Thoracic aorta (tissue), 2 donors: Measurements from ENCODE around the gene OXTR. TPM values are rescaled to one million over a fixed set of nuclear protein-coding genes. Genes with fewer than 3 reads are reported as not detected.

ENCODE experiments used
- ATAC-seq: fragments of 150-250 bp; one replicate; pipeline ENCODE4 v1.8.0; 2017; ENCODE audit warnings: low read depth; ENCODE audit not compliant: insufficient number of reproducible peaks, low FRiP score
- DNase-seq: peaks from one replicate; pipeline ENCODE4 v3.0.0-alpha.2; 2020; ENCODE audit warnings: low spot score
- H3K27ac ChIP-seq, 2 donors: fragments of 200-600 bp; sonication (generic); 1 replicate in 1 of 2; 2 replicates in 1 of 2; pipeline ENCODE4 v1.5.1; 2016; ENCODE audit warnings: mild to moderate bottlenecking in 2 of 2, moderate library complexity in 2 of 2
- H3K27me3 ChIP-seq: fragments of 200-600 bp; sonication (generic); replicated peaks from 2 replicates; pipeline ENCODE4 v1.6.0; 2016; ENCODE audit warnings: mild to moderate bottlenecking; ENCODE audit not compliant: insufficient read depth
- H3K36me3 ChIP-seq: fragments of 200-600 bp; sonication (generic); one replicate; pipeline ENCODE4 v1.5.1; 2016
- H3K4me1 ChIP-seq, 2 donors: fragments of 200-600 bp; sonication (generic); 1 replicate in 1 of 2; 2 replicates in 1 of 2; pipeline versions ENCODE4 v1.5.1 to v1.6.0; 2016; ENCODE audit warnings: low read depth in 2 of 2, mild to moderate bottlenecking in 1 of 2; ENCODE audit not compliant: control insufficient read depth in 1 of 2
- H3K4me3 ChIP-seq: fragments of 200-600 bp; sonication (generic); 2 replicates; pipeline ENCODE4 v1.5.1; 2016; ENCODE audit warnings: mild to moderate bottlenecking
- H3K9me3 ChIP-seq: fragments of 200-600 bp; sonication (generic); 2 replicates; pipeline ENCODE4 v1.5.1; 2016
- CTCF ChIP-seq: fragments of 200-600 bp; sonication (generic); IDR thresholded peaks from one replicate; pipeline ENCODE4 v1.5.1; 2019; ENCODE audit warnings: antibody characterized with exemption
- total RNA-seq, 2 donors: library from RNA; depleted of rRNA; stranded (reverse); fragments of >200 nt; gene quantifications; one replicate each; pipeline versions ENCODE4 v1.1.0 to v1.2.3, GENCODE V29; 2016

Gene OXTR
- total RNA-seq, 2 donors from 2014 or later = 2.3 to 55.1 TPM

- Histone ChIP-seq H3K4me3 (no peak overlapping the region), H3K4me1 (no peaks in the 10 kb centered on the region), H3K9me3 (no peaks in the 10 kb centered on the region), H3K27me3 (no peaks in the 10 kb centered on the region), H3K27ac (no peak overlapping the region), H3K36me3 (no peaks in the 10 kb centered on the region)
- ATAC-seq (no peak), DNase-seq (no peak)
- TF ChIP-seq CTCF = no peak
These were observed 14.3 kb downstream of the OXTR start for GRCh38 chr3:8755097-8755496.

- H3K4me1 ChIP-seq = no peaks in the 10 kb centered on the region
- H3K9me3 ChIP-seq = no peaks in the 10 kb centered on the region
- ATAC-seq (no peak), DNase-seq (no peak)
- no peak overlapping the region for H3K4me3 ChIP-seq
- no peaks in the 10 kb centered on the region for H3K27me3 ChIP-seq
- TF ChIP-seq CTCF = no peak
- no peak overlapping the region for H3K27ac ChIP-seq
- no peaks in the 10 kb centered on the region for H3K36me3 ChIP-seq
These were observed 16.6 kb downstream of the OXTR start for GRCh38 chr3:8752832-8753231.

DNA sequence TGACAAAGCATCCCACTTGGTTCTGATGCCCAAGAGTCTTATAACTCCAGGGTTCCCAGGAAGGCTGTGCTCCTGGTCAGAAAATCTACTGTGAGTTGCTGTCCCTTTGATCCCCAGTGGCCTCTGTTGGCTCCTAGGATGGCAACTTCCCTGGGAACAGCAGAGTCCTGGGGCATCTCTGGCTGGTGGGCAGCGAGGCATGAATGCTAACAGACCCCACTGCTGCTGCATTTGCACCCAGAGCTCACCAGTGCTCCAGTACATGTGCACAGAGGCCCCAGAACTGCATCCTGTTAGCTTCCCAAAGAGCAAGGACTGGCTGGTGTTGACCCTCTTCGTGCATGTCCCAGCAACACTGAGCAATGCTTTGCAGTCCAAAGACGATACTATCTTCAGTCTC is 20.1 kb downstream of the OXTR start:
- Histone ChIP-seq H3K4me3 (no peak overlapping the region), H3K27me3 (no peaks in the 10 kb centered on the region), H3K36me3 (no peaks in the 10 kb centered on the region), H3K27ac (no peak overlapping the region), H3K9me3 (no peaks in the 10 kb centered on the region), H3K4me1 (no peaks in the 10 kb centered on the region)
- no peak for ATAC-seq
- DNase-seq = no peak
- no peak for TF ChIP-seq CTCF

DNA sequence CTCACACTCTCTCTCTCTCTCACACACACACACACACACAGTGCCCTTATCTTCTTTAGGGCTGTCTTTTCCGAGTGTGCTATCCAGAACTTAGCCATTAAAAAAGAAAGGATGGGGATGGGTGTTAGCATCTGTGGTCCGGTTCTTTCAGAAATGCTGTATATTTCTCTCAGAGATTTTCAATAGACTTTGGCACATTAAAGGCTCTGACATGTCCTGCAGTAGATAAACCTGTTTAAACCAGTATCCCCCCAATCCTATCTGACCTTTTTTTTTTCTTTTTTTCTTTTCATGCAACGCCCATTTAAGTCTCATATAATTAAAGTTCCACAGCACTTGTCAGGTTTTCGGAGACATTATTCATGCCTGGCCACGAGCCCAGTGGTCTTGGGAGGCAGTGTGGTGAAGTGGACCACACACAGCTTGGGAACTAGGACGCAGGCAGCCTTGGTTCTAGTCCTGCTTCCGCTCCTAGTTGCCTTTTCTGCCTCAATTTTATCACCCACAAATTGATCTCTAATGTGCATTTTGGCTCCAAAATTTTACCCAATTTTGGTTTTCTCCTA is 22.6 kb downstream of the OXTR start:
- DNase-seq (no peak), ATAC-seq (no peak)
- no peaks in the 10 kb centered on the region for H3K9me3 ChIP-seq
- H3K36me3 ChIP-seq = no peaks in the 10 kb centered on the region
- no peak overlapping the region for H3K4me3 ChIP-seq
- no peak for TF ChIP-seq CTCF
- peaks cover 0 to 4% of the 10 kb centered on the region in 2 donors for H3K4me1 ChIP-seq
- H3K27ac ChIP-seq = no peak overlapping the region
- no peaks in the 10 kb centered on the region for H3K27me3 ChIP-seq

DNA sequence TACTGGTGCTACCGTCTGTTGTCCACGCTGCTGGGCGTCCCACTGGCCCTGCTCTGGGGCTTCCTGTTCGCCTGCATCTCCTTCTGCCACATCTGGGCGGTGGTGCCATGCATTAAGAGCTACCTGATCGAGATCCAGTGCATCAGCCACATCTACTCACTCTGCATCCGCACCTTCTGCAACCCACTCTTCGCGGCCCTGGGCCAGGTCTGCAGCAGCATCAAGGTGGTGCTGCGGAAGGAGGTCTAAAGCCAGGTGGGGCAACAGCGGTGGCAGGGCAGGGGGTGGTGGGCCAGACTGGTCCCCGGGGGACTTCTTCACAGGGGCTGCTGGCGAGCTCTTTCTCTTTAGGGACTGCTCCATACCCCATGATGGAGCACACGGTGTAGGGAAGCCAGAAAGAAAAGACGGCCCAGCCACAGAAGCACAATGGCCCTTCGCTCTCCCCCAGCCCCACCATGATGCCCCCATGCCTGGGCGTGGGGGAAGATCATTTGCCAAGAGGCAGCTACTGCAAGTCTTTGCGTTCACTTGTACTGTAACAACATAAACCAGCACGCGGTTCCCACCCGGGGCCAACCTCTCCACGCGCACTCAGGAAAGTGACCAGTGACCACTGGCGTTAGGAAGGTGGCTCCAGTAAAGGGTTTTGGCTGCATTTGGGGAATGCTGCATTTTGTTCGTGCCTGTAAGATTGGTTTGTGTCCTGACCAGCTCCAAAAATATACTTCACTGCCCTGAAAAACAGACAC is 23.6 kb downstream of the OXTR start:
- Histone ChIP-seq H3K36me3 (no peaks in the 10 kb centered on the region), H3K27me3 (no peaks in the 10 kb centered on the region), H3K9me3 (no peaks in the 10 kb centered on the region), H3K4me1 (peaks cover 0 to 11% of the 10 kb centered on the region in 2 donors), H3K4me3 (no peak overlapping the region), H3K27ac (no peak overlapping the region)
- DNase-seq (no peak), ATAC-seq (no peak)
- TF ChIP-seq CTCF = no peak
